ENCODE measurements around the gene RNU1-3. TPM values are rescaled to one million over a fixed set of nuclear protein-coding genes. Genes with fewer than 3 reads are reported as not detected.
"Not testable (repeated sequence)": the region's sequence is repeated elsewhere in the genome, so short reads cannot be mapped to it uniquely, and the experiment has no call there.

Gene RNU1-3
- total RNA-seq, 1 donor from 2014 or later: under 0.01 TPM

DNA sequence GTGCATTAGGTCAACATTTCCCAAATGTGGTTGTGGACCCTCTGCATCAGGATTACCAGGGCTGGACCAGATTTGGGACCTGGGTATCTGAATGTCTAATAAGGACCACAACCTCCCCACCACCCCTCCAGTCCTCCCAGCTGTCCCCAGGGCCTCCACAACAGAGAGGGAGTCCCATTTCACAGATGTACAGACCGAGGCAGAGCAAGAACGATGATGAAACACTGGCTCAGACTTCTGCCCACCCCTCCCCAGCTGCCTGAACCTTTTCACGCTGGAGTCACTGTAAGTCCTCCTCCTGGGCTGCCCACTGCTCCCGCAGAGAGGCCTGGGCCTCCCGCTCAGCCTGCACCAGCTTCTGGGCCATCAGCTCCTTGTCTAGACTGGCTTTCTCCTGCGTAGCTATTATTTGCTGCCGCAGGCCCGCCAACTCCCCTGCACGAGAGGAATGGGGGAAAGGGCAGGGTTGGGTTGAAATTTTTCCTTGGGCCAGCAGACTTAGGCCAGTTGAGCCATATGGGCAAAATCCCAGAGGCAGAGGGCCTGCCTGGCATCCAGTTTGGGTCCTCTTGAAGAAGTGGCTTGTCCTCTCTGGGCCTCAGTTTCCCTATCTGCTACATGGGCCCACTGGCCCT lies 45.0 kb downstream of the RNU1-3 start:
- peaks cover 24% of the 10 kb centered on the region for H3K4me1 ChIP-seq
- peak overlapping the region; percentile 1 for H3K27ac ChIP-seq
- H3K79me2 ChIP-seq (ENCODE audit: low read depth); H3K9ac ChIP-seq; H3K4me1 Mint-ChIP-seq; H3K4me3 ChIP-seq; DNase-seq (ENCODE audit: low spot score); H3K36me3 Mint-ChIP-seq; H3K4me3 Mint-ChIP-seq; H3K27me3 Mint-ChIP-seq (ENCODE audit: insufficient read depth, low read depth); H4K20me1 ChIP-seq (ENCODE audit: low read depth); H3K27me3 ChIP-seq; H3K9me3 Mint-ChIP-seq; H3K36me3 ChIP-seq; H2AFZ ChIP-seq (replicated peaks); H3K27ac Mint-ChIP-seq; H3K9me3 ChIP-seq (ENCODE audit: low read depth); H3K4me2 ChIP-seq: not testable (repeated sequence)
- H3F3A ChIP-seq (ENCODE audit: low read depth): peaks cover 24% of the 10 kb centered on the region

DNA sequence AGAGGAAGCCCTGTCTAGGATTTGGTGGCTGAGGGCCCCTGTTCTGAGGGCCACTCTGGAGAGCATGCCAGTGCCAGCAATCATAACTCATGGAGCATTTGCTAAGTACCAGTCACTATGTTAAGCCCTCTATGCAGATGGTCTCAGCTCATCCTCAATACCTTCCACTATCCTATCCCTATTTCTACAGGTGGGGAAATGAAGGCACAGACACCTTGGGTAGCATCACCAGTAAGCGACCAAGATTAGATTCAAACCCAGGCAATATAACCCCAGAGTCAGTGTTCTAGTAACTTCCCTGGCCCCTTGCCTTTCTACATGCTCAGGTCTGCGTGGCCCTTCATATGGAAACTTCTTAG lies 45.5 kb downstream of the RNU1-3 start:
- Mint-ChIP-seq H3K9me3 (no peaks in the 10 kb centered on the region), H3K4me3 (no peak overlapping the region), H3K36me3 (peaks cover 7% of the 10 kb centered on the region), H3K4me1 (peaks cover 2% of the 10 kb centered on the region), H3K27ac (no peak overlapping the region), H3K27me3 (ENCODE audit: insufficient read depth, low read depth) (peaks cover 2% of the 10 kb centered on the region)
- Histone ChIP-seq H3K9me3 (ENCODE audit: low read depth) (no peaks in the 10 kb centered on the region), H3K9ac (no peak overlapping the region), H3K27ac (peak overlapping the region; percentile 1), H3K4me2 (no peak overlapping the region), H3K4me1 (peaks cover 28% of the 10 kb centered on the region), H3K36me3 (no peaks in the 10 kb centered on the region), H3F3A (ENCODE audit: low read depth) (peaks cover 28% of the 10 kb centered on the region), H3K4me3 (no peak overlapping the region), H3K79me2 (ENCODE audit: low read depth) (no peaks in the 10 kb centered on the region), H3K27me3 (no peaks in the 10 kb centered on the region), H2AFZ (replicated peaks) (no peak overlapping the region), H4K20me1 (ENCODE audit: low read depth) (peaks cover 7% of the 10 kb centered on the region)
- no peak for TF ChIP-seq EZH2 (IDR thresholded peaks at IDR 0.05)
- no peak for TF ChIP-seq CTCF (IDR thresholded peaks at IDR 0.05)
- TF ChIP-seq EZH2phosphoT487 (IDR thresholded peaks at IDR 0.05): no peak
- no peak for DNase-seq (ENCODE audit: low spot score)

GRCh38 chr1:16619803-16620501 lies 46.8 kb downstream of the RNU1-3 start:
- Histone ChIP-seq H3K4me1 (peaks cover 28% of the 10 kb centered on the region), H3F3A (ENCODE audit: low read depth) (peaks cover 30% of the 10 kb centered on the region), H3K27me3 (peaks cover 11% of the 10 kb centered on the region)
- not testable (repeated sequence) for H4K20me1 ChIP-seq (ENCODE audit: low read depth); H2AFZ ChIP-seq (replicated peaks); H3K36me3 ChIP-seq; H3K79me2 ChIP-seq (ENCODE audit: low read depth); H3K27ac Mint-ChIP-seq; H3K36me3 Mint-ChIP-seq; H3K4me3 Mint-ChIP-seq; H3K9me3 ChIP-seq (ENCODE audit: low read depth); H3K4me2 ChIP-seq; H3K27ac ChIP-seq; H3K4me3 ChIP-seq; H3K9me3 Mint-ChIP-seq; H3K4me1 Mint-ChIP-seq; H3K9ac ChIP-seq; H3K27me3 Mint-ChIP-seq (ENCODE audit: insufficient read depth, low read depth)
- DNase-seq (ENCODE audit: low spot score): peak; percentile 60

GRCh38 chr1:16618719-16619118 lies 48.0 kb downstream of the RNU1-3 start:
- Histone ChIP-seq H3K4me2 (no peak overlapping the region), H3K27ac (no peak overlapping the region), H3K36me3 (no peaks in the 10 kb centered on the region), H3K9me3 (ENCODE audit: low read depth) (no peaks in the 10 kb centered on the region), H3K9ac (no peak overlapping the region), H3F3A (ENCODE audit: low read depth) (peaks cover 43% of the 10 kb centered on the region), H3K27me3 (peaks cover 23% of the 10 kb centered on the region), H4K20me1 (ENCODE audit: low read depth) (peaks cover 4% of the 10 kb centered on the region), H2AFZ (replicated peaks) (no peak overlapping the region), H3K4me1 (peaks cover 41% of the 10 kb centered on the region), H3K79me2 (ENCODE audit: low read depth) (no peaks in the 10 kb centered on the region), H3K4me3 (no peak overlapping the region)
- Mint-ChIP-seq H3K4me1 (no peaks in the 10 kb centered on the region), H3K4me3 (no peak overlapping the region), H3K27ac (no peak overlapping the region), H3K36me3 (no peaks in the 10 kb centered on the region), H3K9me3 (no peaks in the 10 kb centered on the region), H3K27me3 (ENCODE audit: insufficient read depth, low read depth) (no peaks in the 10 kb centered on the region)
- TF ChIP-seq CTCF (IDR thresholded peaks at IDR 0.05): peak; percentile 34
- TF ChIP-seq EZH2phosphoT487 (IDR thresholded peaks at IDR 0.05): no peak
- TF ChIP-seq EZH2 (IDR thresholded peaks at IDR 0.05): no peak
- DNase-seq (ENCODE audit: low spot score): peak; percentile 75

All from neural progenitor cell (in vitro differentiated cells).